HCT116 (cell line): ENCODE results near the gene TBC1D4.

ENCODE experiments used
- ATF3 ChIP-seq: IDR thresholded peaks from 2 replicates; pipeline ENCODE4 v1.6.1; 2012
- CEBPB ChIP-seq: IDR thresholded peaks from 2 replicates; pipeline ENCODE4 v1.6.1; 2012; ENCODE audit warnings: low read depth
- CTCF ChIP-seq, 3 experiments: fragments of 200-600 bp in 1 of 3; sonication (generic) in 1 of 3; IDR thresholded peaks in 2 of 3; conservative IDR thresholded peaks in 1 of 3; 2 replicates each; pipeline ENCODE4 v1.5.1; 2012 to 2017; ENCODE audit warnings: low read depth in 2 of 3, low read length in 2 of 3, antibody characterized with exemption in 1 of 3, borderline replicate concordance in 1 of 3, control low read depth in 1 of 3, mild to moderate bottlenecking in 1 of 3, mixed read lengths in 1 of 3, mixed run types in 1 of 3, moderate library complexity in 1 of 3; ENCODE audit not compliant: insufficient read depth in 1 of 3
- ELF1 ChIP-seq: IDR thresholded peaks from 2 replicates; pipeline ENCODE4 v1.6.1; 2012; ENCODE audit warnings: low read depth, borderline replicate concordance
- POLR2A ChIP-seq: IDR thresholded peaks from 2 replicates; pipeline ENCODE4 v1.7.0; 2011; ENCODE audit warnings: borderline replicate concordance; ENCODE audit not compliant: insufficient read depth, insufficient read length; ENCODE audit errors: extremely low read depth
- POLR2AphosphoS5 ChIP-seq: IDR thresholded peaks from 2 replicates; pipeline ENCODE4 v1.6.1; 2011; ENCODE audit warnings: mild to moderate bottlenecking, low read depth, low read length, moderate library complexity
- RAD21 ChIP-seq: IDR thresholded peaks from 2 replicates; pipeline ENCODE4 v1.6.1; 2012; ENCODE audit warnings: low read depth, mild to moderate bottlenecking
- REST ChIP-seq: IDR thresholded peaks from 2 replicates; pipeline ENCODE4 v1.6.1; 2012; ENCODE audit warnings: low read depth
- SIN3A ChIP-seq: IDR thresholded peaks from 2 replicates; pipeline ENCODE4 v1.6.1; 2012; ENCODE audit warnings: low read depth
- YY1 ChIP-seq: IDR thresholded peaks from 2 replicates; pipeline ENCODE4 v1.6.1; 2011; ENCODE audit warnings: low read length, low read depth, moderate library complexity, mild to moderate bottlenecking; ENCODE audit not compliant: insufficient replicate concordance; ENCODE audit errors: extremely low read depth
- ZNF274 ChIP-seq: fragments of 200-500 bp; sonication (Bioruptor generic); IDR thresholded peaks from 2 replicates; pipeline ENCODE4 v1.6.1; 2014; ENCODE audit warnings: mild to moderate bottlenecking, low read depth, low read length, inconsistent platforms

GRCh38 chr13:75407473-75407872 lies 74.5 kb downstream of the TBC1D4 start:
- no peak for TF ChIP-seq YY1
- no peak for TF ChIP-seq CEBPB
- no peak for TF ChIP-seq POLR2AphosphoS5
- no peak for TF ChIP-seq REST
- no peak for TF ChIP-seq RAD21
- no peak for TF ChIP-seq CTCF (IDR thresholded peaks at IDR 0.05 in 2 of 3, conservative IDR thresholded peaks at IDR 0.05 in 1 of 3; ENCODE audit: borderline replicate concordance in 1 of 3, insufficient read depth in 1 of 3, low read depth in 2 of 3, low read length in 2 of 3)
- no peak for TF ChIP-seq SIN3A
- TF ChIP-seq POLR2A: no peak
- no peak for TF ChIP-seq ELF1
- no peak for TF ChIP-seq ATF3
- no peak for TF ChIP-seq ZNF274
